NAMALWA (cell line): ENCODE results near the gene COL1A2.
A peak's percentile ranks its signal among the peaks of the same experiment; 100 is the strongest.

Source experiments
- DNase-seq: peaks from one replicate; pipeline ENCODE4 v3.0.0-alpha.2; 2015; ENCODE audit warnings: low spot score

Gene COL1A2

GRCh38 chr7:94434042-94434441, 39.3 kb downstream of the COL1A2 start:
- DNase-seq: no peak

- DNase-seq: peak; percentile 85
Observed at GRCh38 chr7:94436018-94436604, 41.4 kb downstream of the COL1A2 start.

- DNase-seq: no peak
Observed at GRCh38 chr7:94436700-94437099, 42.0 kb downstream of the COL1A2 start.

GRCh38 chr7:94439893-94440381, 45.2 kb downstream of the COL1A2 start:
- no peak for DNase-seq

- DNase-seq: no peak
Observed at GRCh38 chr7:94440451-94441039, 45.9 kb downstream of the COL1A2 start.

GRCh38 chr7:94441138-94441537, 46.4 kb downstream of the COL1A2 start:
- no peak for DNase-seq

GRCh38 chr7:94442639-94443038, 47.9 kb downstream of the COL1A2 start:
- DNase-seq: no peak

GRCh38 chr7:94444813-94445212, 50.1 kb downstream of the COL1A2 start:
- no peak for DNase-seq

GRCh38 chr7:94445696-94446194, 51.0 kb downstream of the COL1A2 start:
- no peak for DNase-seq

GRCh38 chr7:94446308-94446707, 51.6 kb downstream of the COL1A2 start:
- no peak for DNase-seq

GRCh38 chr7:94449151-94449725, 54.5 kb downstream of the COL1A2 start:
- peak; percentile 80 for DNase-seq

- no peak for DNase-seq
Observed at GRCh38 chr7:94450044-94450697, 55.5 kb downstream of the COL1A2 start.

GRCh38 chr7:94451187-94451586, 56.5 kb downstream of the COL1A2 start:
- no peak for DNase-seq

GRCh38 chr7:94452239-94452638, 57.5 kb downstream of the COL1A2 start:
- no peak for DNase-seq

GRCh38 chr7:94453898-94454297, 59.2 kb downstream of the COL1A2 start:
- DNase-seq: no peak

GRCh38 chr7:94458041-94458440, 63.3 kb downstream of the COL1A2 start:
- DNase-seq: no peak

- no peak for DNase-seq
Observed at GRCh38 chr7:94466516-94466915, 71.8 kb downstream of the COL1A2 start.

GRCh38 chr7:94471604-94472003, 76.9 kb downstream of the COL1A2 start:
- DNase-seq: no peak

- DNase-seq: no peak
Observed at GRCh38 chr7:94472608-94473007, 77.9 kb downstream of the COL1A2 start.

- no peak for DNase-seq
Observed at GRCh38 chr7:94476251-94476840, 81.7 kb downstream of the COL1A2 start.

GRCh38 chr7:94477878-94478277, 83.2 kb downstream of the COL1A2 start:
- DNase-seq: no peak

- DNase-seq: no peak
Observed at GRCh38 chr7:94478648-94479214, 84.0 kb downstream of the COL1A2 start.
